Endothelial cell of umbilical vein (primary cell): ENCODE results near the gene INTS11. TPM values are rescaled to one million over a fixed set of nuclear protein-coding genes. Genes with fewer than 3 reads are reported as not detected.

Experiments
- BruUV-seq: library from RNA; stranded (reverse); fragments of 400-500 nt; replicated peaks from 2 replicates; lab custom pipeline; 2021; lab: Mats Ljungman, UMichigan
- CTCF ChIA-PET: fragments of 300-600, 350-600 bp; sonication (Branson Sonifier 250); formaldehyde crosslinking; loops from one replicate; lab custom pipeline; 2021; ENCODE audit warnings: antibody characterized with exemption, inconsistent platforms; lab: Charles Lee
- POLR2A ChIA-PET: fragments of 300-600, 350-600 bp; sonication (Branson Sonifier 250); formaldehyde crosslinking; loops from one replicate; lab custom pipeline; 2021; ENCODE audit warnings: antibody characterized with exemption, inconsistent platforms; lab: Charles Lee
- DNase-seq: peaks from one replicate; pipeline ENCODE4 v3.0.0-alpha.2; 2011; ENCODE audit warnings: low read depth, low spot score
- FAIRE-seq: peaks from 2 replicates; lab custom pipeline; 2011; peaks lifted over from hg19 to GRCh38; lab: Jason Lieb, UNC
- H2AFZ ChIP-seq: 2 replicates; pipeline ENCODE4 v1.6.0; 2012; ENCODE audit warnings: low read depth, low read length, control low read depth, inconsistent platforms
- H3K27ac ChIP-seq: 2 replicates; pipeline ENCODE4 v1.5.1; 2011; ENCODE audit warnings: low read depth, mild to moderate bottlenecking, control low read depth, low read length, moderate library complexity; ENCODE audit not compliant: insufficient read depth
- H3K27me3 ChIP-seq, 2 experiments: 2 replicates each; pipeline versions ENCODE4 v1.6.0 to v1.6.1; 2011; ENCODE audit warnings: low read length in 2 of 2, mixed read lengths in 1 of 2; ENCODE audit not compliant: control insufficient read depth in 2 of 2, insufficient read depth in 2 of 2
- H3K36me3 ChIP-seq, 2 experiments: 2 replicates in 1 of 2; 3 replicates in 1 of 2; pipeline ENCODE4 v1.5.1; 2011; ENCODE audit warnings: low read length in 2 of 2, mild to moderate bottlenecking in 1 of 2, moderate library complexity in 1 of 2; ENCODE audit not compliant: control insufficient read depth in 2 of 2, insufficient read depth in 2 of 2; ENCODE audit errors: extremely low read depth in 1 of 2
- H3K4me1 ChIP-seq: 3 replicates; pipeline ENCODE4 v1.5.1; 2011; ENCODE audit warnings: mild to moderate bottlenecking, low read length; ENCODE audit not compliant: control insufficient read depth, insufficient read depth; ENCODE audit errors: extremely low read depth
- H3K4me2 ChIP-seq: 2 replicates; pipeline ENCODE4 v1.6.1; 2011; ENCODE audit warnings: low read length, control low read depth, mixed read lengths; ENCODE audit not compliant: insufficient read depth
- H3K4me3 ChIP-seq, 3 experiments: fragments of 200-600 bp in 1 of 3; sonication (generic), shearing (Covaris generic) in 1 of 3; replicated peaks in 1 of 3; 2 replicates each; pipeline ENCODE4 v1.5.1; 2011 to 2016; ENCODE audit warnings: control low read depth in 3 of 3, low read length in 3 of 3, mild to moderate bottlenecking in 2 of 3, inconsistent platforms in 1 of 3, low read depth in 1 of 3, moderate library complexity in 1 of 3; ENCODE audit not compliant: insufficient read depth in 1 of 3
- H3K79me2 ChIP-seq: 2 replicates; pipeline ENCODE4 v1.6.0; 2012; ENCODE audit warnings: low read length, inconsistent platforms; ENCODE audit not compliant: control insufficient read depth, insufficient read depth
- H3K9ac ChIP-seq: replicated peaks from 2 replicates; pipeline ENCODE3; 2011; ENCODE audit warnings: low read length, control low read depth; ENCODE audit not compliant: insufficient read depth; ENCODE audit errors: extremely low read depth
- H3K9me1 ChIP-seq: replicated peaks from 3 replicates; pipeline ENCODE4 v1.6.0; 2011; ENCODE audit warnings: mild to moderate bottlenecking, low read length; ENCODE audit not compliant: control insufficient read depth, insufficient read depth; ENCODE audit errors: extremely low read depth
- H3K9me3 ChIP-seq: replicated peaks from 2 replicates; pipeline ENCODE4 v1.5.1; 2012; ENCODE audit warnings: low read length, inconsistent platforms; ENCODE audit not compliant: control insufficient read depth, insufficient read depth
- H4K20me1 ChIP-seq: replicated peaks from 2 replicates; pipeline ENCODE3; 2011; ENCODE audit warnings: mild to moderate bottlenecking, low read length; ENCODE audit not compliant: control insufficient read depth, insufficient read depth; ENCODE audit errors: extremely low read depth
- CTCF ChIP-seq, 2 donors: IDR thresholded peaks; 1 replicate in 1 of 2; 2 replicates in 1 of 2; pipeline ENCODE4 v1.5.1; 2011; ENCODE audit warnings: low read length in 2 of 2, mild to moderate bottlenecking in 2 of 2, moderate library complexity in 2 of 2, control low read depth in 1 of 2, inconsistent platforms in 1 of 2, low read depth in 1 of 2; ENCODE audit not compliant: insufficient read depth in 1 of 2; ENCODE audit errors: extremely low read depth in 1 of 2
- EZH2 ChIP-seq: IDR thresholded peaks from 2 replicates; pipeline ENCODE4 v1.6.1; 2012; ENCODE audit warnings: borderline replicate concordance, low read depth, mild to moderate bottlenecking, moderate library complexity, low read length, inconsistent platforms; ENCODE audit not compliant: severe bottlenecking
- FOS ChIP-seq: IDR thresholded peaks from 2 replicates; pipeline ENCODE4 v1.6.1; 2011; ENCODE audit warnings: mild to moderate bottlenecking, low read length, moderate library complexity, borderline replicate concordance; ENCODE audit not compliant: insufficient read depth
- GATA2 ChIP-seq: IDR thresholded peaks from 2 replicates; pipeline ENCODE4 v1.7.0; 2011; ENCODE audit warnings: low read depth, mild to moderate bottlenecking, moderate library complexity, mixed read lengths, low read length; ENCODE audit not compliant: insufficient read length, insufficient read depth
- JUN ChIP-seq: IDR thresholded peaks from 2 replicates; pipeline ENCODE4 v1.6.1; 2011; ENCODE audit warnings: borderline replicate concordance, low read depth; ENCODE audit not compliant: insufficient read length, insufficient read depth
- MYC ChIP-seq: IDR thresholded peaks from one replicate; pipeline ENCODE4 v1.6.1; 2011; ENCODE audit warnings: mild to moderate bottlenecking, low read depth, low read length
- POLR2A ChIP-seq: IDR thresholded peaks from 2 replicates; pipeline ENCODE4 v1.6.1; 2012; ENCODE audit warnings: low read depth, mild to moderate bottlenecking, control low read depth, low read length
- POLR2AphosphoS5 ChIP-seq: IDR thresholded peaks from 2 replicates; pipeline ENCODE4 v1.6.1; 2012; ENCODE audit warnings: low read depth, mild to moderate bottlenecking, control low read depth, low read length, moderate library complexity; ENCODE audit not compliant: insufficient read depth
- dilution Hi-C: fragments of 300-500 bp; cut with MboI; formaldehyde crosslinking; loops from one replicate; pipeline ENCODE4 v1.15.0; 2019; ENCODE audit warnings: low sequenced_read_pairs; ENCODE audit not compliant: extremely low pct_ligation_motif_present
- intact Hi-C: fragments of 100-400 bp; cut with micrococcal nuclease; formaldehyde crosslinking; loops from one replicate; pipeline ENCODE4 v1.10.0; 2022
- polyA plus RNA-seq, 4 experiments: library from polyadenylated mRNA; depleted of rRNA in 3 of 4; stranded (reverse) in 3 of 4; unstranded in 1 of 4; fragments of >200 nt; gene quantifications; 2 replicates each; pipeline versions ENCODE4 v1.2.1 to v1.2.3, GENCODE V29; 2011 to 2012; ENCODE audit warnings: missing spikeins in 1 of 4
- total RNA-seq: library from RNA; stranded (reverse); gene quantifications from 2 replicates; pipeline ENCODE4 v1.2.3, GENCODE V29; 2021
- TF ChIP-seq, protein P1 (sequence below): IDR thresholded peaks from 2 replicates; pipeline ENCODE4 v1.6.1; 2011; ENCODE audit not compliant: insufficient read depth, insufficient read length

Gene INTS11
- total and polyA plus RNA-seq, 2 donors (not counting 3 experiments of a cell fraction or from before 2014, with no cell fraction given), result 132 to 222 TPM

DNA sequence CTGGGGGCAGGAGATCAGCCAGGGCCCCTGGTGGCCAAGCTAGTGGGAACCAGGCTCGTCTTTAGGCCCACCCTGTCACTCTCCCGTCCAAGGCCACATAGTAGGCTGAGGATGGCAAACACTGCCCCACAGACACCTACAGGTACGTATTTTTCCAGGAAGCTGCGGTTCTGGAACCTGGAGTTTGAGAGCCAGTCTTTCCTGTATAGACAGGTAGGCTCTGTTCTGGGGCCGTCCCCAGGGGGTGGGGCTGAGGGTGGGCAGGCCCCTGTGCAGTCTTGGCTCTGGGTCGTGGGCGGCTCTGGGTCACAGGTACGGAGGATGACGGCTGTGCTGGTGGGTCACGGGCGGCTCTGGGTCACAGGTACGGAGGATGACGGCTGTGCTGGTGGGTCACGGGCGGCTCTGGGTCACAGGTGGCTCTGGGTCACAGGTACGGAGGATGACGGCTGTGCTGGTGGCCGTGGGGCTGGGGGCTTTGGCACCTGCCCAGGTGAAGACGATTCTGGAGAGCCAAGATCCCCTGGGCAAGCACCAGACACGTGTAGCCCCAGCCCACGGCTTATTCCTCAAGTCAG lies 13.9 kb downstream of the INTS11 start:
- CTCF ChIA-PET, result no interaction called here
- intact Hi-C loops (no loop called here), dilution Hi-C loops (no loop called here)
- no peaks in the 10 kb centered on the region for H4K20me1 ChIP-seq
- TF ChIP-seq FOS, result no peak
- H3K4me3 ChIP-seq, result no peak overlapping the region
- BruUV-seq, result no TSS peak
- H3K79me2 ChIP-seq, result peaks cover 1% of the 10 kb centered on the region
- POLR2A ChIA-PET, result no interaction called here
- peaks cover 13% of the 10 kb centered on the region for H3K4me1 ChIP-seq
- no peak overlapping the region for H2AFZ ChIP-seq
- peaks cover 0 to 41% of the 10 kb centered on the region in 2 experiments for H3K36me3 ChIP-seq
- DNase-seq, result no peak
- H3K4me2 ChIP-seq, result no peak overlapping the region
- no peaks in the 10 kb centered on the region for H3K9me3 ChIP-seq
- H3K9me1 ChIP-seq, result no peaks in the 10 kb centered on the region
- FAIRE-seq, result no peak
- no peak overlapping the region for H3K27ac ChIP-seq
- no peaks in the 10 kb centered on the region for H3K27me3 ChIP-seq
- H3K9ac ChIP-seq, result no peak overlapping the region

DNA sequence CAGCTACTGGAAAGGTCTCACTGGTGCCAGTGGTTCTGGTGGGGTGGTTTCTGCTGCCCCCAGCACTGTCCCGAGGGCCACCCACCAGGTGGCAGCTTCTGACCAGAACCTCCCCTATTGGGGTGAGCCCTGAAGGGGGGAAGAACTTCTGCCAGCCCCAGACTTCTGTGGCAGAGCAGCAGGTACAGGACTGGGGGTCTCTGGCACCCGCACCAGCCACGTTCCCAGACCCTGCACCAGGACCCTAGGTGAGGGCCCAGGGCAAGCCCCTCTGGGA lies 14.4 kb downstream of the INTS11 start:
- intact Hi-C loops, result no loop called here
- CTCF ChIA-PET, result interaction anchor here (0.8 to 1.5 kb wide), 2 partner anchors 188 to 196 kb away, joined by 3 to 9 read pairs; no protein-coding TSS in a partner anchor
- Histone ChIP-seq H3K9me3 (no peaks in the 10 kb centered on the region), H3K4me1 (peaks cover 15% of the 10 kb centered on the region), H3K79me2 (no peaks in the 10 kb centered on the region), H3K27me3 (no peaks in the 10 kb centered on the region), H2AFZ (no peak overlapping the region), H3K9ac (no peak overlapping the region), H4K20me1 (no peaks in the 10 kb centered on the region), H3K27ac (no peak overlapping the region), H3K4me3 (no peak overlapping the region), H3K4me2 (no peak overlapping the region), H3K36me3 (peaks cover 0 to 41% of the 10 kb centered on the region in 2 experiments), H3K9me1 (no peaks in the 10 kb centered on the region)
- POLR2A ChIA-PET, result no interaction called here
- dilution Hi-C loops, result no loop called here
- no TSS peak for BruUV-seq
- TF ChIP-seq, protein P1, sequence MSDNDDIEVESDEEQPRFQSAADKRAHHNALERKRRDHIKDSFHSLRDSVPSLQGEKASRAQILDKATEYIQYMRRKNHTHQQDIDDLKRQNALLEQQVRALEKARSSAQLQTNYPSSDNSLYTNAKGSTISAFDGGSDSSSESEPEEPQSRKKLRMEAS, result no peak
- no peak for TF ChIP-seq JUN
- TF ChIP-seq FOS, result no peak
- no peak for TF ChIP-seq EZH2
- TF ChIP-seq GATA2, result no peak
- no peak for TF ChIP-seq CTCF (IDR thresholded peaks at IDR 0.05; ENCODE audit: extremely low read depth in 1 of 2, insufficient read depth in 1 of 2, low read depth in 1 of 2, low read length in 2 of 2)
- no peak for TF ChIP-seq MYC
- TF ChIP-seq POLR2A, result no peak
- TF ChIP-seq POLR2AphosphoS5, result no peak
- DNase-seq, result no peak
- FAIRE-seq, result no peak
